Stimulated activated CD8-positive, alpha-beta memory T cell treated with anti-CD3 and anti-CD28 coated beads, Interleukin-2, amount 100 ng/mL, for 48 hours (primary cell): ENCODE results near the gene EGFL8.
"Not testable (repeated sequence)": the region's sequence is repeated elsewhere in the genome, so short reads cannot be mapped to it uniquely, and the experiment has no call there.

ENCODE experiments used
- DNase-seq, 2 donors: peaks; one replicate each; pipeline ENCODE4 v3.0.0-alpha.2; 2020; ENCODE audit warnings: low read depth in 2 of 2

EGFL8 gene

DNA sequence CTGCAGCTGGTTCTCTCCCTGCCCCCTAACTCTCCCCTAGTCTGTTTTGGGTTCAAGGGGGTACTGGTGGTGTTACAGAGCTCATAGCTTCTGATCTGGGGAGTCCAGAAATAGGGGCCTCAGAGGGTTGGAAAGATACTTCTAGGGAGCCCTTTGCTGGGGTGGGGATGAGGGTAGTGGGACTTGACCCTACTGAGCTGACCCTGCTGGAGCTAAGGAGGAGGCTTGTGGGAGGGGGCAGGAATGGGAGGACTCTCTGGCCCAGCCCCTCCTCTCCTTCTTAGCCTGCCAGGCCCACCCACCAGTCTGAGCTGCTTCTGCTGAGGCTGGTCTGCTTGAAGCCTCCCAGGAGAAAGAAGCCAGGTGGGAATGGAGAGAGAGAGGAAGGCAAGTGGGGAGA, at the start of gene EGFL8:
EGFL8 (plus strand) TSS at position 301 of the 400 bp plus-strand sequence. CDS start 1,571 bp downstream, outside the sequence.
- no peak for DNase-seq

- no peak for DNase-seq
Observed at GRCh38 chr6:32114796-32115195, 49.6 kb upstream of the EGFL8 start.

GRCh38 chr6:32115623-32116022, 48.8 kb upstream of the EGFL8 start:
- no peak for DNase-seq

GRCh38 chr6:32116674-32117073, 47.7 kb upstream of the EGFL8 start:
- no peak for DNase-seq

- no peak for DNase-seq
Observed at GRCh38 chr6:32117461-32117860, 46.9 kb upstream of the EGFL8 start.

DNA sequence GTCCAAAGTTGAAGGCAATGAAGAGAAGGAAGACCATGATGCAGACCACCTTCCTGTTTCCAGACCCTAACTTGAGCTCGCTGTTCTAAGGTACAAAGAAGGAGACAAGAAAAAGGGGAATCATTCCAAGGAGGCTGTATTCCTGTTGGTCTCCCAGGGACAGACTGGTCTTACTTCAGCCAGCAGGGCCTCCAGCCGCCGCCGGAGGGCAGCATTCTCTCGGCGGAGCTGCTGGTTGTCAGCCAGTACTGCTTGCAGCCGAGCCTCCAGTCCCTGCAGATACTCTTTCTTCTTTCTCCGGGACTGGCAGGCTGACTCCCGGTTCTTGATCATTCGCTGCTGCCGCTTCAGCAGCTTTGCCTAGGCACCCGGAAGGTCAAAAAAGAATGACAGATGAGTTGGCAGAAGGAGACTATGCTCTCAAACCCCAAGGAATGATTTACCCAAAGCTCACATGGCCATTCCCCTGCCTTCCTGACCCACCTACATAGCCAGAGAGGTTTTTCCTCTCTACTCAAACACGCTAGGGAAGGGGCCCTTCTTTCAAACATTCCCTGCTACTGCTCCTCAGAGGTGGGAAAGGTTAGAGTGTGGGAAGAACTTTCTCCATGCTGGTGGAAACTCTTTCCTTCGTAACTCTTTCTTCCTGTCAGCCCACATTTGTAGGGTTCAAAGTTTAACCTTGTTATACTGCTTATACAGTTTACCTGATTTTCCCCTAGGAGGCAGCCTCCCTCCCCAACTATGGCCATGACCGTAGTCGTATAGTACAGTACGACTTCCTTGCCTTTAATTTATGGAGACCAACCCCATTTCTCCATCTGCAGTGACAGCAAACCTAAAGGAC, 45.4 kb upstream of the EGFL8 start:
- DNase-seq, result peak; percentile 54 to 57

GRCh38 chr6:32120573-32121059, 43.8 kb upstream of the EGFL8 start:
- no peak for DNase-seq

- no peak for DNase-seq
Observed at GRCh38 chr6:32123681-32124080, 40.7 kb upstream of the EGFL8 start.

DNA sequence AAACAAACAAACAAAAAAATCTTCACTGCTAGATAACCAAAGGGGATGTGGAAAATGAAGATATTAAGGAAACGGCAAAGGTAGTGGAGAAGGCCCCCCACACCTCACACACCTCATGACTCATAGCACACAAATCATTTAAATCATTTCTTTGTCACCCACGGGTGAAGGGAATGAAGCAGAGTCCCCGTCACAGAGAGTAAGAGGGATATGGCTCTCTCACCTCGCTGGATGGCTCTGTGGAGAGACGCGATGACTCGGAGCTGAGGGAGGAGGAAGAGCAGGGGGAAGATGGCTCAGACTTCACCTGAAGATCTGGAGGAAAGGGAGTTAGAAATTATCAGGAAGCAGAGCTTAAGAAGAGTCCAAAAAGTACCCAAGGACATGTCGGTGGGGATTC, 37.5 kb upstream of the EGFL8 start:
- DNase-seq, result no peak

GRCh38 chr6:32127409-32127716, 37.0 kb upstream of the EGFL8 start:
- DNase-seq, result no peak

DNA sequence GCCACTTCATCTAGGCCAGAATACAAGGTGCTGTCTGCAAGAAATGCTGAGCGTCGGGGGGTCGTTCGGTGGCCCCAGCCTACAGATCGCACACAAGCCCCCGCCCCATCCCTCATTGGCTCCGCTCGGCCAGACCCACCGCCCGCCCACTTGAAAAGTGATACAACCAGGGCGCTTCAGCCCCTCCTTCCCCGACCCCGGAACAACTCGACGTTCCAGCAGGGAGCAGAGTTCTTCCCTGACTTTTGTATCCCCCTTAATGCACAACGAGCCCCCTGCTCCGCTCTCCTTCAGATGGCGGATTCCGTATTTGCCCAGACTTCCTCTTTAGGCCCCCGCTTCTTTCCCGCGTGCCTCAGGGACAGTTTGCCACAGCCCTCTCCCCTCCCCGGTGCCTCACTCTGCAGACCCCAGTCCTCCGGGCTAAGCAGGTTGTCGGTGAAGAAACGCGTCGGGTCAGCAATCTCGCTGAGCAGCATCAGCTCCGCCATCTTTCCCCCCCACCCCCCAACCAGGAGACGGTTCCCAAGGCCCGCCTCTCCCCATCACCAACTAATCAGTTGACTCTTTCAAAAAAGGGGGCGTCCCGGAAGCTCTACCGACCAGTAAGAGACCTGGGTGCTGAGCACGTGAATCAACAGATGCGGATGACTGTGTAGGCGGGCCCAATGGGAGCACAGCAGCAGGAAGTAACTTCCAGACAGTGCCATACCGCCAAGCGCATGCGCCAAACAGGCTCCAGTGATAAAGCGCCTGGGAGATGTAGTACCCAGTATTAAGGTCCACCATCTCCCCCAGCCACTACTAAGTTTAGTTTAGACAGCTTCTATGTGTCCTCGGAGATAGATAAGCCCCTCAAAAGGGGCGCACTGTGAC, 36.4 kb upstream of the EGFL8 start, which contains the start of gene ATF6B:
ATF6B (minus strand) TSS at position 530 of the 876 bp plus-strand sequence; CDS start at position 491, 39 bp downstream.
- peak; percentile 91 to 94 for DNase-seq

- DNase-seq, result no peak
Observed at GRCh38 chr6:32128751-32129296, 35.6 kb upstream of the EGFL8 start.

DNA sequence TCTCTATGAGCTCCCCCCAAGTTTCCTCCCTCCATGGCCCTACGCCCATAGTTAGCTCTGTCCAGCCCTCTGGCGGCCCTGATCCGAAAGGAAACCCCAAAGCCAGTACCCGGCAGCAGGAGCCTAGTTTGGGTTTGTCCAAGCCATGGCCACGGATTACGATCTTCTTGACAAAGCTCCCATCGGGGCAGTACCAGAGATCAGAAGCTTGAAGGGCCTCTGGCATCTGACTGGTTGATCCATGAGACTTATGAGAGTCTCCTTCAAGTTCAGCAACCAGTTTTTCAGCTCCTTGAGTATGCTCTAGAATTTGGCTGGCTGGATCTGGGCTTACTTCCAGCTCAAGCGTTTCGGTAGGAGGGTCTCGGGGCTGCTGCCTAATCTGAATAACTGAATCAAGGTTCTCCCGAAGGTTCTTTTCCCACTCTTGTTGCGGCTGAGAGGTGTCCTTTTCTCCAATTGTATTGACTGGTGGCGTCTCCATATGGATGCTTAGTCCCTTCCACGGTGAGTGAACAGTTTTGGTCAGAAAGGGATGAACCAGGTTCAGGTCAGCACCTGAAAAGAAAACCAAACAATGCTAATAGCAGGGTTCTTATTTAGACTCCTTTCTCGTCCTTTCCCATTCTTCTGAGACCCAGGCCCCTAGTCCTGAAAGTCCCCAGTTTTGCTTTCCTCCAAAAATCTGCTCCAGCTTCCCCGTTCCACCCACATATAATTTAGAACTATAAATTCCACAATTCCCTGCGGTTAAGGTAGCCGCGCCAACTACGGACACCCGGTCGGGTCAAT, 34.9 kb upstream of the EGFL8 start:
- DNase-seq, result no peak

- DNase-seq, result no peak
Observed at GRCh38 chr6:32131439-32131948, 32.9 kb upstream of the EGFL8 start.

DNA sequence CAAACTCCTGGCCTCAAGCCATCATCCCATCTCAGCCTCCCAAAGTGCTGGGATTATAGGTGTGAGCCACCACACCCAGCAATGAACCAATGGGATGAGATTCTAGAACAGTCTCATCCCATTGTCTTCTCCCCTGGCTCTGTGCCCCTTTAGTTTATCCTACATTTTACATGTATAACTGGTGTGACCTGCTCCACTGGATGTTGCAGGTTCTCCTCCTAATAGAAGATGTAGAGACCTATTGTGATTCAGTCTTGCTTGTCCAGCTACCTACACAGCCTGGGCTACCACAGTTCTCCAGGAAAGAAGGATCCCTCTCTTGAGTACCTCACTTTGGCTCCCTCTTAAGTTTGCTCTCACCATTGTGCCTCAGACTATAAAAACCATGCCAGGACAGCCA, 32.3 kb upstream of the EGFL8 start:
- no peak for DNase-seq

GRCh38 chr6:32133786-32134185, 30.6 kb upstream of the EGFL8 start:
- DNase-seq, result no peak

GRCh38 chr6:32137454-32137853, 26.9 kb upstream of the EGFL8 start:
- DNase-seq, result no peak

DNA sequence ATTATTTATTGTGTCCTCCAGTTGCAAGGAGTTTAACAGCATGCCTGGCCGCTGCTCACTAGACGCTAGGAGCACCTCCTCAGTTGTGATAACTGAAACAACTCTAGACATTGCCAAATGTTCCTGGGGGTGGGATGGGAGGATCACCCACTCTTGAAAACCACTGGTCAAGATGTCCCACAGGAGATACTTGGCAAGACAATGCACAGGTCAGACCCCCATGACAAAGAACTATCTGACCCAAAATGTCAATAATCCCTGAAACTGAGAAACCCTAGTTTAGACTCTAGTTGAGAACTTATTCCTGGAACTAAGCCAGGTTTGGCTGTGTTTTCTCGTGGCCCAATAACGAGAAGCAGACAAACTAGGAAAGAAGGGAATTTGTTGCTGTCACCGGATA, 24.8 kb upstream of the EGFL8 start:
- DNase-seq, result no peak

DNA sequence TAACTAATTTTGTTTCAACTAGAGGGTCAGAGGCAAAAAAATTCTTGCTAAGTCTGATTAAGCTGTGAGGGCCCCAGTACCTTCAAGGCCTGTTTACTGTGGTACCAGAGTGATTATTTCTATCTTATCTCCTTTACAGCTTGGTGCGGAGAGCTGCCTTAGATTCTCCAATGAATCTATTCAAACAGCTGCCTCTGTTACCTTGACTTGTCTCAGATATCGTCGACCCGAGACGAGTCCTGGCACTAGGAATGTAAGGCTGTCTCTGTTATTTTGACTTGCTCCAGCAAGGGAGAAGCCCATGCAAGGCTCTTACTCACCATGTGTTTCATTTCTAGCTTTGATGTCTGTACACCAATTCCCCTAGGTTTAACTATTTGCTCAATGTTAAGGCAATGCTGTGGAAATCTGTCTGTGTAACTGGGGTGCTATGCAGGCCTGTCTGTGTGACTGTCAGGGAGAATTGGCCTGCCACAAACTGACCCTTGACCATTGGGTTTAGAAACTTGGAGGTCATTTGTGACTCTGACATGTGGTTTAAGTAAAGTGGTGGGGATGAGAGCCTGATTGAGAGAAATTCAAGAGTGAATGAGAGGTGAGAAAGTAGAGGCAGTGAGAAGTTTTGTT, 23.9 kb upstream of the EGFL8 start:
- DNase-seq, result no peak

DNA sequence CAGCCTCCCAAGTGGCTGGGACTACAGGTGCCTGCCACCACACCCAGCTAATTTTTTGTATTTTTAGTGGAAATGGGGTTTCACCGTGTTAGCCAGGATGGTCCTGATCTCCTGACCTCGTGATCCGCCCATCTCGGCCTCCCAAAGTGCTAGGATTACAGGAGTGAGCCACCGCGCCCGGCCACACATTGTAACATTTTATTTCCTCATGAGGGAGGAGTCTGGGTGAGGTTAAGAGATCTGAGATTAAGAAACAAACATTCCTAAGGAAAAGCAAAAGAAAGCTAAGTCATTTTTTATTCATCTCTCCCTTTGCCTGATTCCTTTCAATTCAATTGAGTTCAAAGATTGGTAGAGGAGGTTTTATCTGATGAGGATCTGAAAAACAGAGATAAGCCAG, 20.2 kb upstream of the EGFL8 start:
- DNase-seq, result not testable (repeated sequence)

- no peak for DNase-seq
Observed at GRCh38 chr6:32146287-32146686, 18.1 kb upstream of the EGFL8 start.
